CD4-positive, alpha-beta memory T cell (primary cell): Measurements from ENCODE around the gene SERP1. TPM values are rescaled to one million over a fixed set of nuclear protein-coding genes. Genes with fewer than 3 reads are reported as not detected.
A peak's percentile ranks its signal among the peaks of the same experiment; 100 is the strongest.

Source experiments
- CTCF ChIA-PET: fragments of 350-600 bp; sonication (Branson Sonifier 250); formaldehyde crosslinking; loops from one replicate; lab custom pipeline; 2021; ENCODE audit warnings: inconsistent platforms; ENCODE audit not compliant: partially characterized antibody; lab: Charles Lee
- POLR2A ChIA-PET: fragments of 350-600 bp; sonication (Branson Sonifier 250); formaldehyde crosslinking; loops from one replicate; lab custom pipeline; 2021; ENCODE audit not compliant: partially characterized antibody; lab: Charles Lee
- DNase-seq, 5 donors: peaks; one replicate each; pipeline versions ENCODE4 v3.0.0 to v3.0.0-alpha.2; 2020 to 2022; ENCODE audit warnings: mixed read lengths in 1 of 5
- H3K27ac ChIP-seq: one replicate; pipeline ENCODE4 v1.7.0; 2013; ENCODE audit warnings: low read depth, low read length
- H3K27me3 ChIP-seq: 2 replicates; pipeline ENCODE4 v1.7.0; 2013; ENCODE audit warnings: mild to moderate bottlenecking, low read length, moderate library complexity; ENCODE audit not compliant: insufficient read depth
- H3K36me3 ChIP-seq: 2 replicates; pipeline ENCODE4 v1.7.0; 2013; ENCODE audit warnings: mild to moderate bottlenecking, low read length, moderate library complexity; ENCODE audit not compliant: insufficient read depth
- H3K4me1 ChIP-seq: 2 replicates; pipeline ENCODE4 v1.7.0; 2013; ENCODE audit warnings: mild to moderate bottlenecking, low read length, moderate library complexity; ENCODE audit not compliant: insufficient read depth
- H3K4me3 ChIP-seq, 2 donors: one replicate each; pipeline ENCODE4 v1.7.0; 2013; ENCODE audit warnings: low read length in 2 of 2, mild to moderate bottlenecking in 1 of 2
- H3K9me3 ChIP-seq, 2 donors: one replicate each; pipeline ENCODE4 v1.7.0; 2013; ENCODE audit warnings: low read length in 2 of 2, control low read depth in 1 of 2; ENCODE audit not compliant: control insufficient read depth in 1 of 2
- H3K27ac Mint-ChIP-seq, 7 donors: one replicate each; pipeline ENCODE4 v1.8.0; 2020 to 2021; ENCODE audit warnings: mixed read lengths in 7 of 7, mild to moderate bottlenecking in 6 of 7, inconsistent platforms in 3 of 7, moderate library complexity in 3 of 7
- H3K27me3 Mint-ChIP-seq, 2 donors: one replicate each; pipeline ENCODE4 v1.8.0; 2020 to 2021; ENCODE audit warnings: mixed read lengths in 2 of 2
- H3K36me3 Mint-ChIP-seq, 2 donors: one replicate each; pipeline ENCODE4 v1.8.0; 2020 to 2021; ENCODE audit warnings: mixed read lengths in 2 of 2, inconsistent platforms in 1 of 2, mild to moderate bottlenecking in 1 of 2
- H3K4me1 Mint-ChIP-seq, 4 donors: one replicate each; pipeline ENCODE4 v1.8.0; 2020 to 2021; ENCODE audit warnings: mixed read lengths in 4 of 4, mild to moderate bottlenecking in 1 of 4
- H3K4me3 Mint-ChIP-seq, 8 donors: one replicate each; pipeline ENCODE4 v1.8.0; 2020 to 2021; ENCODE audit warnings: mixed read lengths in 8 of 8, mild to moderate bottlenecking in 7 of 8, moderate library complexity in 6 of 8, inconsistent platforms in 3 of 8
- H3K9me3 Mint-ChIP-seq, 8 donors: one replicate each; pipeline ENCODE4 v1.8.0; 2020 to 2021; ENCODE audit warnings: mixed read lengths in 8 of 8, mild to moderate bottlenecking in 5 of 8, inconsistent platforms in 3 of 8, moderate library complexity in 1 of 8
- intact Hi-C: fragments of 100-400 bp; cut with micrococcal nuclease; formaldehyde crosslinking; loops from one replicate; pipeline ENCODE4 v1.15.1; 2023
- polyA plus RNA-seq, 2 donors: library from polyadenylated mRNA; unstranded; fragments of 300-500 nt; fragmentation: Illumina TruSeq; gene quantifications; one replicate each; pipeline ENCODE4 v1.2.3, GENCODE V29; 2021
- total RNA-seq, 2 experiments: library from RNA; stranded (reverse); gene quantifications; one replicate each; pipeline ENCODE4 v1.2.3, GENCODE V29; 2021

SERP1 gene
- total and polyA plus RNA-seq, 4 experiments from 2014 or later: 107 to 129 (median 125) TPM

DNA sequence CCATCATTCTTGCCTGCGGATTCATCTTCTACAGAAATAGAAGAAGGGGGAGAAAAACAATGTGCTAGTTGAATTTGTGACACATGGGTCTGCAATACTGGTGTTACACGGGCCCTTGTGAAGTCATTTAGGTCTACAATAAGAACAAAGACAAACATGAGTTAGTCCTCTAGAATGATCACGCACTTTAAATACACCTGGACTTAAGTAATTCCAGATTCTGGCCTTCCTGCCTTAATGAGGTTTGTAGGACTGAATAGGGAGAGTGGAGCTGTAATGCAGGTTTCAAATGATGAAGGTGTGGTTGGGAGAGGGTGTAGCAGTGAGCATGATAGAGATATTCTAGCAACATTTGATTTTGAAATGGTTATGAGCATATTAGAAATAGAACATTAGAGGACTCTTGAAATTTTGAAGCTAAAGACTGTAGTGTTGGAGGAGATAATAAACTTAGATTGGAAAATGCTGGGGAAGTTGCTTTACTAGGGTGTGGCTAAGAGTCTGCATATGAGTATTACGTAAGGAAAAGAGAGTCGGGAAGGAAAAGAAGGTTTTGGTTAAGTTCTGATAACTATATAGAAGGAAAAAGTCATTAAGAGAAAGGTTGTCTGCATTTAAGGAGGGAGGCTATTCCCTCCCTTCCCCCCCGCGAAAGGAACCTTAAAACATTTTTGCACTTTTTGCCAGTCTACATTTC lies 897 bp upstream of the SERP1 start:
- Mint-ChIP-seq H3K4me3 (peak overlapping the region; percentile 92 to 99 (median 97)), H3K27me3 (no peaks in the 10 kb centered on the region), H3K27ac (peak overlapping the region; percentile 95 to 100 (median 99)), H3K4me1 (peaks cover 34 to 74% (median 56%) of the 10 kb centered on the region in 4 donors), H3K36me3 (peaks cover 4 to 54% of the 10 kb centered on the region in 2 donors), H3K9me3 (peaks cover 0 to 5% (median 0%) of the 10 kb centered on the region in 8 donors)
- CTCF ChIA-PET: interaction anchor here (1.0 to 1.6 kb wide), 2 partner anchors 56 to 216 kb away, joined by 3 to 6 read pairs; partner anchors contain the start of genes SELENOT and SIAH2
- no peak for DNase-seq
- POLR2A ChIA-PET: interaction anchor here (0.7 to 6.0 kb wide), 14 partner anchors 9 to 1721 kb away, joined by 3 to 150 read pairs (median 6); partner anchors contain the start of genes ERICH6, HPS3, MBNL1 and SELENOT
- H3K4me1 ChIP-seq: peaks cover 57% of the 10 kb centered on the region
- intact Hi-C loops: loop anchor here (5.0 kb wide), 2 partner anchors 575 to 655 kb away; partner anchors contain the start of genes GPR171 and PFN2
- H3K27me3 ChIP-seq: no peaks in the 10 kb centered on the region
- peaks cover 10% of the 10 kb centered on the region for H3K36me3 ChIP-seq
- H3K27ac ChIP-seq: peak overlapping the region; percentile 99
- H3K4me3 ChIP-seq: peak overlapping the region; percentile 77 to 89
- no peaks in the 10 kb centered on the region for H3K9me3 ChIP-seq

DNA sequence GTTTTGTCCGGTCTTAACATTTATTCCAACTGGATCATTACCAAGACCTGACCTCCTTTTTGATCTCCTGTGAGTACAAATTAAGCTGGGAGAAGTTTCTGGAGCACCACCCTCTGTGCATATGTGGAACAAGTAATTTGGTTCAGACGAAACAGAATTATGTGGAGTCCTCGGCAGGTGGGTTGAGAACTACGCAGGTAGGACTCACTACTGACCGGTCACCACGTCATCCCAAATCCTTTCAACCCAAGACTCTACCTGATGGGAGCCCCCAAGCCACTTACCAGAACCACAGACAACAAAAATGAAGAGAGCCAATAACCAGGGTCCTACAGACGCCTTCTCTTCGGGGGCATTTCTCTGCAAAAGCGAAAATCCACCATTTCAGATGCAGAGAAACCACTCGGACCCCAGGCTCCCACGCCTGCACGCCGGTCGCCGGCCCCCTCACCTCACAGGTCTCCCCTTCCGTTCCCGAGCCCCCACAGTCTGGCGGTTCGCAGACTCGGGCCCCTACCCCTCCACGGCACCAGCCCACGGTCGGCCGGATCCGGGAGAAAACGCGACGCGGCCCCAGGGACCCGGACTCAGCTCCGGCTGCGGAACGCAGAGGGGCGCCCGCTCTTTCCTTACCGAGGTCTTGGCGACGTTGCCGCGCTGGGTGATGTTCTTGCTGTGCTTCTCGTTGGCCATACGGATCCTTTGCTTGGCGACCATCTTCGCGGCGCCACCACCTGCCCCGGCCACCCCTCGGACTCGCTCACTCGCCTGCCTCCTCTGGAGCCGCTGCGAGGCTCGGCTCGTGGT lies 674 bp downstream of the SERP1 start:
- H3K9me3 Mint-ChIP-seq: peaks cover 0 to 4% (median 0%) of the 10 kb centered on the region in 8 donors
- H3K4me3 Mint-ChIP-seq: peak overlapping the region; percentile 92 to 99 (median 97)
- no peaks in the 10 kb centered on the region for H3K9me3 ChIP-seq
- peaks cover 10% of the 10 kb centered on the region for H3K36me3 ChIP-seq
- H3K4me1 ChIP-seq: peaks cover 66% of the 10 kb centered on the region
- CTCF ChIA-PET: interaction anchor here (0.8 to 2.0 kb wide), 7 partner anchors 57 to 242 kb away, joined by 3 to 7 read pairs (median 5); partner anchors contain the start of genes SELENOT and SIAH2
- H3K27ac ChIP-seq: peak overlapping the region; percentile 99
- H3K4me3 ChIP-seq: peak overlapping the region; percentile 58 to 79
- H3K27me3 ChIP-seq: no peaks in the 10 kb centered on the region
- H3K27ac Mint-ChIP-seq: peak overlapping the region; percentile 95 to 100 (median 99)
- peaks cover 40 to 80% (median 60%) of the 10 kb centered on the region in 4 donors for H3K4me1 Mint-ChIP-seq
- peaks cover 4 to 52% of the 10 kb centered on the region in 2 donors for H3K36me3 Mint-ChIP-seq
- POLR2A ChIA-PET: interaction anchor here (0.6 to 6.0 kb wide), 21 partner anchors 8 to 1723 kb away, joined by 3 to 150 read pairs (median 5); partner anchors contain the start of genes ERICH6, MBNL1, SELENOT and SIAH2
- DNase-seq: peak in 3 of 5 donors; percentile 15 to 21 (median 20)
- no peaks in the 10 kb centered on the region for H3K27me3 Mint-ChIP-seq
- intact Hi-C loops: loop anchor here (1.0 to 5.0 kb wide), 7 partner anchors 58 to 732 kb away; partner anchors contain the start of genes ERICH6, GPR171, PFN2 and RNF13

DNA sequence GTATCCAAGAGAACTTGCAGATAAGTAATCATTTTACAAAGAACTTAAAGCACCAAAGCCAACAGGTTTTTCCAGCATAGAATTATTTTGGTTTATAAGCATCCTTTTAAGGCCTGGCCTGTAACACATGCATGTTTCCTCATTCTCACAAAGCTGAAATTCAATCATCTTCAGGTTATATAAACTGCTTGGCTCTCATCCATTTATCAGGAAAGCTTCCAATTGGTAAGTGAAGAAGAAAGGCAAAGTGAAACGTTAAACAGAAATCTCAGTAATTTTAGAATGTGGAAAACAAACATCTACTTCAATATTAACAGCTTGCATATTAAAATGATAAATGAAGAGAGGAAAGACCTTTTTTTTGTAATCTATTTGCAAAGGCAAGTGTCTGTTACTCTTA lies 1.6 kb downstream of the SERP1 start:
- Mint-ChIP-seq H3K27ac (peak overlapping the region; percentile 43 to 99 (median 81)), H3K36me3 (peaks cover 4 to 50% of the 10 kb centered on the region in 2 donors), H3K9me3 (peaks cover 0 to 4% (median 0%) of the 10 kb centered on the region in 8 donors), H3K4me3 (peak overlapping the region; percentile 13 to 99 (median 94)), H3K27me3 (no peaks in the 10 kb centered on the region), H3K4me1 (peaks cover 37 to 75% (median 56%) of the 10 kb centered on the region in 4 donors)
- ChIA-PET CTCF (interaction anchor here (0.8 to 2.0 kb wide), 4 partner anchors 61 to 219 kb away, joined by 3 to 7 read pairs (median 6); no protein-coding TSS in a partner anchor), POLR2A (interaction anchor here (0.7 to 6.0 kb wide), 7 partner anchors 59 to 1902 kb away, joined by 3 to 150 read pairs (median 9); partner anchors contain the start of genes ERICH6, SELENOT, SIAH2 and TSC22D2)
- Histone ChIP-seq H3K4me1 (peaks cover 64% of the 10 kb centered on the region), H3K4me3 (peak overlapping the region in 1 of 2 donors; percentile 79), H3K9me3 (no peaks in the 10 kb centered on the region), H3K27me3 (no peaks in the 10 kb centered on the region), H3K36me3 (peaks cover 10% of the 10 kb centered on the region), H3K27ac (peak overlapping the region; percentile 99)
- no peak for DNase-seq
- intact Hi-C loops: loop anchor here (5.0 kb wide), 2 partner anchors 572 to 658 kb away; partner anchors contain the start of genes GPR171 and PFN2

DNA sequence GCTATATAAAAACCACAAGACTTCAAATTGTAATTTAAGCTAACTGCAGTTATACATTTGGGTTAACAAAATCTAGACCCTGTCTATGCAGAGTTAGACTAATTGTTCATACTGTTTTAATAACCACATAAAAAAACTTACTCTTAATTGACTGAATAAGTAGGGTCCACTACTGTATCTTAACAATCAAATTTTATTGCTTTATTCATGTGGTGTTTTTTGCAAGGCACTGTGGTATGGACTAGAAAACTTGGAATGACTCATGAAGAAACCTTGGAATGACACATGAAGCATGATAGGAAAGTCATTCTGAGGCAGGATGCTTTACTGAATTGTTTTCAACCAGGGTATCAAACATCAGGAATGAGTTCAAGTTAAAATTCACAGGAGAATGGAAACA lies 2.3 kb downstream of the SERP1 start:
- Mint-ChIP-seq H3K27ac (peak overlapping the region; percentile 43 to 99 (median 81)), H3K36me3 (peaks cover 4 to 45% of the 10 kb centered on the region in 2 donors), H3K9me3 (peaks cover 0 to 4% (median 0%) of the 10 kb centered on the region in 8 donors), H3K4me3 (peak overlapping the region; percentile 29 to 99 (median 78)), H3K27me3 (no peaks in the 10 kb centered on the region), H3K4me1 (peaks cover 34 to 73% (median 54%) of the 10 kb centered on the region in 4 donors)
- DNase-seq: no peak
- intact Hi-C loops: no loop called here
- peak overlapping the region; percentile 99 for H3K27ac ChIP-seq
- peaks cover 59% of the 10 kb centered on the region for H3K4me1 ChIP-seq
- no peaks in the 10 kb centered on the region for H3K27me3 ChIP-seq
- peaks cover 10% of the 10 kb centered on the region for H3K36me3 ChIP-seq
- no peak overlapping the region for H3K4me3 ChIP-seq
- ChIA-PET CTCF (interaction anchor here (1.2 to 2.0 kb wide), 4 partner anchors 134 to 244 kb away, joined by 3 to 7 read pairs (median 6); no protein-coding TSS in a partner anchor), POLR2A (interaction anchor here (1.5 to 6.0 kb wide), 4 partner anchors 59 to 218 kb away, joined by 9 to 150 read pairs (median 75); partner anchors contain the start of genes ERICH6, SELENOT, SIAH2 and TSC22D2)
- H3K9me3 ChIP-seq: no peaks in the 10 kb centered on the region

DNA sequence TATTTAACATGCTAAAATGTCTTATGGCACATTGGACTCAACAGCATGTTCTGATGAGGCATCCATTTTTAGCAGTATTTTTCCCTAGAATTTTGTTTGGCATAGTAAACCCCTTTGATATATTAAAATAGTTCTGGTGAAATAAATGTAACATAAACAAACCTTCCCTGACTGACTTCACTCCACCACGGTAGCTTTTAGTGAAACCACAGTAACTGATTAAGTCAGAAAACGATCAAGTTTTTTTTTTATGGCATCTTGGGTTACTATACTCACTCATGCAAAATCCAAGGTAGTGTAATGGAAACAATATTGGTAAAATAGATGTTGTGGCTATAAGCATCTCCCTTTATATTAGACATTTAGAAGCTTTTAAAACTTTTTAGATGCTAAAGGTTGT lies 2.8 kb downstream of the SERP1 start:
- Histone ChIP-seq H3K9me3 (no peaks in the 10 kb centered on the region), H3K27ac (no peak overlapping the region), H3K27me3 (no peaks in the 10 kb centered on the region), H3K4me1 (peaks cover 56% of the 10 kb centered on the region), H3K4me3 (no peak overlapping the region), H3K36me3 (peaks cover 10% of the 10 kb centered on the region)
- H3K4me3 Mint-ChIP-seq: peak overlapping the region in 4 of 8 donors; percentile 5 to 98 (median 94)
- peaks cover 0 to 4% (median 0%) of the 10 kb centered on the region in 8 donors for H3K9me3 Mint-ChIP-seq
- ChIA-PET POLR2A (interaction anchor here (1.5 to 6.0 kb wide), 4 partner anchors 60 to 218 kb away, joined by 9 to 150 read pairs (median 75); partner anchors contain the start of genes ERICH6, SELENOT, SIAH2 and TSC22D2), CTCF (interaction anchor here (1.2 to 2.0 kb wide), 3 partner anchors 134 to 244 kb away, joined by 3 to 7 read pairs (median 6); no protein-coding TSS in a partner anchor)
- DNase-seq: no peak
- H3K4me1 Mint-ChIP-seq: peaks cover 34 to 70% (median 51%) of the 10 kb centered on the region in 4 donors
- intact Hi-C loops: no loop called here
- peak overlapping the region in 6 of 7 donors; percentile 38 to 95 (median 83) for H3K27ac Mint-ChIP-seq
- peaks cover 4 to 43% of the 10 kb centered on the region in 2 donors for H3K36me3 Mint-ChIP-seq
- H3K27me3 Mint-ChIP-seq: no peaks in the 10 kb centered on the region

DNA sequence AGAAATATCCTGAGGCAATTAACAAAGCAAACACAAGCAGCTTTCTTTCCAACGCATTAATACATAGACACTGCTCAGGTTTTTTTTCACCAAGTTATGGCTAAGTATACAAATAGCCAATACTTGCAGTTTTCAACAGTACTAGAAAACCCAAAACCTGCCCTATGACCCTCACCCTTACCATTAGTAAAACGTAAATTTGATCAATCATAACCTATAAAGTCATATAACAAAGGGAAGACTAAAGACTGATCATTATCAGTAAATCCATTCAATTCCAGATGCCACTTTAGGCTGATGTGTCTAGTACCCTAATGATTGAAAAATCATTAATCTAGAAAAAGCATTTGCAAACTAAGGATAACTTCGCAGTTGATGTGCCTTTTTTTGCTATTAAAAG lies 3.2 kb downstream of the SERP1 start:
- H3K27me3 ChIP-seq: no peaks in the 10 kb centered on the region
- ChIA-PET POLR2A (interaction anchor here (1.3 to 6.0 kb wide), 6 partner anchors 9 to 220 kb away, joined by 3 to 150 read pairs (median 41); partner anchors contain the start of genes ERICH6, SELENOT, SIAH2 and TSC22D2), CTCF (interaction anchor here (1.2 to 1.9 kb wide), 2 partner anchors 134 to 245 kb away, joined by 3 to 6 read pairs; no protein-coding TSS in a partner anchor)
- intact Hi-C loops: no loop called here
- Mint-ChIP-seq H3K4me1 (peaks cover 32 to 65% (median 47%) of the 10 kb centered on the region in 4 donors), H3K27me3 (no peaks in the 10 kb centered on the region), H3K4me3 (peak overlapping the region in 1 of 8 donors; percentile 5), H3K36me3 (peaks cover 4 to 43% of the 10 kb centered on the region in 2 donors), H3K27ac (peak overlapping the region in 5 of 7 donors; percentile 81 to 95 (median 83)), H3K9me3 (peaks cover 0 to 4% (median 0%) of the 10 kb centered on the region in 8 donors)
- DNase-seq: no peak
- H3K36me3 ChIP-seq: peaks cover 10% of the 10 kb centered on the region
- peaks cover 51% of the 10 kb centered on the region for H3K4me1 ChIP-seq
- H3K9me3 ChIP-seq: no peaks in the 10 kb centered on the region
- H3K4me3 ChIP-seq: no peak overlapping the region
- no peak overlapping the region for H3K27ac ChIP-seq
